GM03348 (cell line): Measurements from ENCODE around the gene TTLL11.
"Not testable (repeated sequence)": the region's sequence is repeated elsewhere in the genome, so short reads cannot be mapped to it uniquely, and the experiment has no call there.

Source experiments
- DNase-seq: peaks from one replicate; pipeline ENCODE4 v3.0.0; 2012; ENCODE audit warnings: low spot score

Gene TTLL11

GRCh38 chr9:121902461-121903135, 190.5 kb downstream of the TTLL11 start:
- DNase-seq: peak; percentile 88

GRCh38 chr9:121901616-121902015, 191.5 kb downstream of the TTLL11 start:
- DNase-seq: no peak

GRCh38 chr9:121900163-121900562, 192.9 kb downstream of the TTLL11 start:
- no peak for DNase-seq

GRCh38 chr9:121898856-121899255, 194.3 kb downstream of the TTLL11 start:
- DNase-seq: no peak

- no peak for DNase-seq
Observed at GRCh38 chr9:121897140-121897539, 196.0 kb downstream of the TTLL11 start.

- DNase-seq: no peak
Observed at GRCh38 chr9:121896545-121896943, 196.6 kb downstream of the TTLL11 start.

- DNase-seq: no peak
Observed at GRCh38 chr9:121895818-121896544, 197.1 kb downstream of the TTLL11 start.

- DNase-seq: no peak
Observed at GRCh38 chr9:121895358-121895757, 197.8 kb downstream of the TTLL11 start.

- not testable (repeated sequence) for DNase-seq
Observed at GRCh38 chr9:121894380-121894779, 198.7 kb downstream of the TTLL11 start.

- DNase-seq: no peak
Observed at GRCh38 chr9:121893786-121894185, 199.3 kb downstream of the TTLL11 start.

- no peak for DNase-seq
Observed at GRCh38 chr9:121892706-121893105, 200.4 kb downstream of the TTLL11 start.

- no peak for DNase-seq
Observed at GRCh38 chr9:121890746-121891145, 202.4 kb downstream of the TTLL11 start.

GRCh38 chr9:121889990-121890563, 203.0 kb downstream of the TTLL11 start:
- peak; percentile 49 for DNase-seq

GRCh38 chr9:121888438-121888775, 204.7 kb downstream of the TTLL11 start:
- peak; percentile 70 for DNase-seq

- DNase-seq: peak; percentile 12
Observed at GRCh38 chr9:121887553-121888437, 205.3 kb downstream of the TTLL11 start.

- no peak for DNase-seq
Observed at GRCh38 chr9:121886759-121887485, 206.2 kb downstream of the TTLL11 start.

GRCh38 chr9:121885345-121885901, 207.7 kb downstream of the TTLL11 start:
- DNase-seq: no peak

GRCh38 chr9:121884057-121884541, 209.0 kb downstream of the TTLL11 start:
- DNase-seq: no peak

- DNase-seq: no peak
Observed at GRCh38 chr9:121883281-121884056, 209.6 kb downstream of the TTLL11 start.

GRCh38 chr9:121881920-121882500, 211.1 kb downstream of the TTLL11 start:
- DNase-seq: no peak
